DOHH2 (cell line): Measurements from ENCODE around the gene CNOT4.

Source experiments
- EZH2phosphoT487 ChIP-seq: fragments of 200-600 bp; sonication (generic); IDR thresholded peaks from 2 replicates; pipeline ENCODE4 v1.6.1; 2017; ENCODE audit warnings: borderline replicate concordance, mild to moderate bottlenecking, antibody characterized with exemption, low read length, moderate library complexity, mixed read lengths
- TF ChIP-seq, protein P1 (sequence below): fragments of 200-600 bp; sonication (generic); IDR thresholded peaks from one replicate; pipeline ENCODE4 v1.5.1; 2014; ENCODE audit warnings: antibody characterized with exemption, mild to moderate bottlenecking, low read depth, low read length; ENCODE audit not compliant: poor library complexity, severe bottlenecking

DNA sequence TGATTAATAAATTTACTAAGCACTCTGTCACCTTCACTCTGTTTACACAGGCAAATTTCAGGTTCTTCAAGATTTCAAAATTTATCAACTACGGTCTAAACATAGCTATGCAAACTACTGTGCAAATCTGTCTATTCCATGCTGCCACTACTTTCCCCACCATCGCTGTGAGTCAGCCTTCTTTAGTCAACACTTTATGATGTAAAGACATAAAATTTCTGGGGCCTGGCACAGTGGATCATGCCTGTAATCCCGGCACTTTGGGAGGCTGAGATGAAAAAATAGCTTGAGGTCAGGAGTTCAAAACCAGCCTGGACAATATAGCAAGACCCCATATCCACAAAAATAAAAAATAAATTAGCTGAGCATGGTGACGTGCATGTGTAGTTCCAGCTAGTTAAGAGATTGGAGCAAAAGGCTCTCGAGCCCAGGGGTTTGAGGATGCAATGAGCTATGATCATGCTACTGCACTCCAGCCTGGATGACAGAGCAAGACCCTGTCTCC, 42.6 kb downstream of the CNOT4 start:
- TF ChIP-seq, protein P1, sequence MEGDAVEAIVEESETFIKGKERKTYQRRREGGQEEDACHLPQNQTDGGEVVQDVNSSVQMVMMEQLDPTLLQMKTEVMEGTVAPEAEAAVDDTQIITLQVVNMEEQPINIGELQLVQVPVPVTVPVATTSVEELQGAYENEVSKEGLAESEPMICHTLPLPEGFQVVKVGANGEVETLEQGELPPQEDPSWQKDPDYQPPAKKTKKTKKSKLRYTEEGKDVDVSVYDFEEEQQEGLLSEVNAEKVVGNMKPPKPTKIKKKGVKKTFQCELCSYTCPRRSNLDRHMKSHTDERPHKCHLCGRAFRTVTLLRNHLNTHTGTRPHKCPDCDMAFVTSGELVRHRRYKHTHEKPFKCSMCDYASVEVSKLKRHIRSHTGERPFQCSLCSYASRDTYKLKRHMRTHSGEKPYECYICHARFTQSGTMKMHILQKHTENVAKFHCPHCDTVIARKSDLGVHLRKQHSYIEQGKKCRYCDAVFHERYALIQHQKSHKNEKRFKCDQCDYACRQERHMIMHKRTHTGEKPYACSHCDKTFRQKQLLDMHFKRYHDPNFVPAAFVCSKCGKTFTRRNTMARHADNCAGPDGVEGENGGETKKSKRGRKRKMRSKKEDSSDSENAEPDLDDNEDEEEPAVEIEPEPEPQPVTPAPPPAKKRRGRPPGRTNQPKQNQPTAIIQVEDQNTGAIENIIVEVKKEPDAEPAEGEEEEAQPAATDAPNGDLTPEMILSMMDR, result no peak
- no peak for TF ChIP-seq EZH2phosphoT487
